HepG2 (cell line): ENCODE data around the gene NOTCH3.

Experiments used
- CTCF ChIP-seq: sonication (generic); formaldehyde crosslinking; IDR thresholded peaks from 2 replicates; pipeline ENCODE4 v1.5.0; 2020; ENCODE audit warnings: mild to moderate bottlenecking, missing genetic modification reagents, moderate library complexity
- DMTF1 ChIP-seq: sonication (generic); formaldehyde crosslinking; IDR thresholded peaks from 2 replicates; pipeline ENCODE4 v1.4.0; 2020; ENCODE audit warnings: mild to moderate bottlenecking, missing genetic modification reagents
- KAT8 ChIP-seq: IDR thresholded peaks from 2 replicates; pipeline ENCODE4 v1.6.1; 2016; ENCODE audit warnings: missing genetic modification reagents, missing compliant biosample characterization
- SALL1 ChIP-seq: sonication (generic); formaldehyde crosslinking; IDR thresholded peaks from 2 replicates; pipeline ENCODE4 v1.8.0; 2022; ENCODE audit warnings: mild to moderate bottlenecking, missing genetic modification reagents
- ZFX ChIP-seq: sonication (generic); formaldehyde crosslinking; IDR thresholded peaks from 2 replicates; pipeline ENCODE4 v1.4.0; 2020; ENCODE audit warnings: mild to moderate bottlenecking, low read depth, missing genetic modification reagents, moderate library complexity
- ZNF24 ChIP-seq: fragments of 450-650 bp; IDR thresholded peaks from 2 replicates; pipeline ENCODE4 v1.6.1; 2017; ENCODE audit warnings: antibody characterized with exemption, mild to moderate bottlenecking

GRCh38 chr19:15141143-15141542, 59.7 kb downstream of the NOTCH3 start:
- TF ChIP-seq KAT8 (CRISPR knock-in tag), result no peak
- no peak for TF ChIP-seq CTCF (CRISPR knock-in tag)
- no peak for TF ChIP-seq ZFX
- TF ChIP-seq DMTF1 (CRISPR knock-in tag), result no peak
- TF ChIP-seq SALL1 (CRISPR knock-in tag), result no peak
- TF ChIP-seq ZNF24, result no peak
